Fibroblast of skin of right quadriceps (primary cell): ENCODE data around the gene SPRR3.

Source experiments
- DNase-seq: peaks from one replicate; pipeline ENCODE4 v3.0.0-alpha.2; 2013

Gene SPRR3

GRCh38 chr1:153001382-153001781, at the start of gene SPRR3:
Gene SPRR3 (plus strand): TSS chr1:153001749. CDS start chr1:153003021, 1,272 bp downstream.
- DNase-seq = no peak

- DNase-seq = no peak
Measured at GRCh38 chr1:152953761-152954160, 47.8 kb upstream of the SPRR3 start.

- DNase-seq = no peak
Measured at GRCh38 chr1:152954436-152954835, 47.1 kb upstream of the SPRR3 start.

GRCh38 chr1:152957561-152957960, 44.0 kb upstream of the SPRR3 start:
- DNase-seq = no peak

GRCh38 chr1:152959273-152959672, 42.3 kb upstream of the SPRR3 start:
- no peak for DNase-seq

GRCh38 chr1:152959801-152960451, 41.6 kb upstream of the SPRR3 start:
- no peak for DNase-seq

- no peak for DNase-seq
Measured at GRCh38 chr1:152960452-152961044, 41.0 kb upstream of the SPRR3 start.

- no peak for DNase-seq
Measured at GRCh38 chr1:152961226-152961891, 40.2 kb upstream of the SPRR3 start.

GRCh38 chr1:152962876-152963415, 38.6 kb upstream of the SPRR3 start:
- DNase-seq = no peak

- no peak for DNase-seq
Measured at GRCh38 chr1:152964536-152964935, 37.0 kb upstream of the SPRR3 start.

- DNase-seq = no peak
Measured at GRCh38 chr1:152965853-152966252, 35.7 kb upstream of the SPRR3 start.

- DNase-seq = no peak
Measured at GRCh38 chr1:152967201-152967600, 34.3 kb upstream of the SPRR3 start.

- DNase-seq = no peak
Measured at GRCh38 chr1:152968248-152968647, 33.3 kb upstream of the SPRR3 start.

- no peak for DNase-seq
Measured at GRCh38 chr1:152969036-152969435, 32.5 kb upstream of the SPRR3 start.

- DNase-seq = no peak
Measured at GRCh38 chr1:152970495-152970894, 31.1 kb upstream of the SPRR3 start, which contains the start of gene SPRR4. Gene SPRR4 (plus strand): TSS chr1:152970648. CDS start chr1:152971891, 1,243 bp downstream.

GRCh38 chr1:152972196-152972886, 29.2 kb upstream of the SPRR3 start:
- DNase-seq = no peak

GRCh38 chr1:152976688-152977087, 24.9 kb upstream of the SPRR3 start:
- DNase-seq = no peak

GRCh38 chr1:152977614-152978013, 23.9 kb upstream of the SPRR3 start:
- DNase-seq = no peak

- no peak for DNase-seq
Measured at GRCh38 chr1:152980676-152981075, 20.9 kb upstream of the SPRR3 start.

- DNase-seq = no peak
Measured at GRCh38 chr1:152981146-152981871, 20.2 kb upstream of the SPRR3 start.

- DNase-seq = no peak
Measured at GRCh38 chr1:152982076-152982475, 19.5 kb upstream of the SPRR3 start.

GRCh38 chr1:152983234-152983633, 18.3 kb upstream of the SPRR3 start:
- DNase-seq = no peak

- DNase-seq = no peak
Measured at GRCh38 chr1:152983743-152984142, 17.8 kb upstream of the SPRR3 start, which contains the start of gene SPRR1A. Gene SPRR1A (plus strand): TSS chr1:152984081. CDS start chr1:152985231, 1,150 bp downstream.
